LNCAP (cell line): ENCODE results near the gene HECTD2.

Experiments
- TF ChIP-seq, protein P1 (sequence below): fragments of 450-650 bp; IDR thresholded peaks from 2 replicates; pipeline ENCODE4 v1.5.1; 2017; ENCODE audit warnings: mild to moderate bottlenecking

Gene HECTD2

GRCh38 chr10:91467114-91467513 is 57.0 kb downstream of the HECTD2 start:
- TF ChIP-seq, protein P1, sequence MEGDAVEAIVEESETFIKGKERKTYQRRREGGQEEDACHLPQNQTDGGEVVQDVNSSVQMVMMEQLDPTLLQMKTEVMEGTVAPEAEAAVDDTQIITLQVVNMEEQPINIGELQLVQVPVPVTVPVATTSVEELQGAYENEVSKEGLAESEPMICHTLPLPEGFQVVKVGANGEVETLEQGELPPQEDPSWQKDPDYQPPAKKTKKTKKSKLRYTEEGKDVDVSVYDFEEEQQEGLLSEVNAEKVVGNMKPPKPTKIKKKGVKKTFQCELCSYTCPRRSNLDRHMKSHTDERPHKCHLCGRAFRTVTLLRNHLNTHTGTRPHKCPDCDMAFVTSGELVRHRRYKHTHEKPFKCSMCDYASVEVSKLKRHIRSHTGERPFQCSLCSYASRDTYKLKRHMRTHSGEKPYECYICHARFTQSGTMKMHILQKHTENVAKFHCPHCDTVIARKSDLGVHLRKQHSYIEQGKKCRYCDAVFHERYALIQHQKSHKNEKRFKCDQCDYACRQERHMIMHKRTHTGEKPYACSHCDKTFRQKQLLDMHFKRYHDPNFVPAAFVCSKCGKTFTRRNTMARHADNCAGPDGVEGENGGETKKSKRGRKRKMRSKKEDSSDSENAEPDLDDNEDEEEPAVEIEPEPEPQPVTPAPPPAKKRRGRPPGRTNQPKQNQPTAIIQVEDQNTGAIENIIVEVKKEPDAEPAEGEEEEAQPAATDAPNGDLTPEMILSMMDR = no peak

DNA sequence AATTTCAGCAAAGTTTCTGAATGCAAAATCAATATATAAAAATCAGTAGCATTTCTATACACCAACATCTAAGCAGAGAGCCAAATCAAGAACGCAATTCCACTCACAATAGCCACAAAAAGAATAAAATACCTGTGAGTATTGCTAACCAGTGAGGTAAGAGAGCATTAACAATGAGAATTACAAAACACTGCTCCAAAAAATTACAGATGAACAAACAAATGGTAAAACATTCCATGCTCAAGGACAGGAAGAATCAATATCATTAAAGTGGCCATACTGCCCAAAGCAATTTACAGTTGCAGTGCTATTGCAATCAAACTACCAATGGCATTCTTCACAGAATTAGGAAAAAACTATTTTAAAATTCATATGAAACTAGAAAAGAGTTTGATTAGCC is 61.5 kb downstream of the HECTD2 start:
- TF ChIP-seq, protein P1 = no peak

GRCh38 chr10:91472911-91473310 is 62.8 kb downstream of the HECTD2 start:
- TF ChIP-seq, protein P1 = no peak

DNA sequence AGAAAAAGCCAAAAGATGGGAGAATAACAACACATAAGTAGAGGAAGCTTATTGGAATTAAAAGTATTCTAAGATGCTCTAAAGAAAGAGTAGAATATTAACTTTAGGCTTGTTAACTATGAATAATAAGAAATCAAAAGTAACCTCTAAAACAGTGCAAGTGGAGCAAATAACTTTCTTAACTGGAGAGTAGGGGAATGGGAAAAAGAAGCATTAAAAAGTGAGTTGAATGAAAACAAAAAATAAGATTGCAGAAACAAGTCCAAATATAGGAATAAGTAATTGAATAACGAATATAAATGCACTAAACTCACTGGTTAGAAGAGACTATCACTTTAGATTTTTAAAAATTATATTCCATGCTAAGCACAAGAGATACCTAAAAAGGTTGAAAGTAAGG is 63.9 kb downstream of the HECTD2 start:
- TF ChIP-seq, protein P1 = no peak

GRCh38 chr10:91477236-91477635 is 67.1 kb downstream of the HECTD2 start:
- TF ChIP-seq, protein P1 = no peak

DNA sequence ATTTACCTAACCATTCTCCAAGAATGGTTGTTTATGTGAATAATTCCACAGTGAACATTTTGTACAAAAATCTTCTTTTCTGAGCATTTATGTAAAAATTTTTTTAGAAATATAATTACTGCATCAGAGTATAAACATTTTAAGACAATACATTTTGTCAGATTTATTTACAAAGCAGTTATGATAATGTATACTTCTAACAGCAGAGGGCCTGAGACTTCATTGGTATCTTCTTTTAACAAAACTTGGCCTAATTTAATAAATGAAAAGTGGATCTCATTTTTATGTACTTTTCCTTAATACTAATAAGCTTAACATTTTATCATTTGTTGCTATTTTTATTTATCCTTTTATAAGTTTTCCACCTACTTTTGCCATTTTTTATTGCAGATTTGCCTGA is 69.4 kb downstream of the HECTD2 start:
- TF ChIP-seq, protein P1 = peak; percentile 23; the same call in 1 of the 2 replicates

DNA sequence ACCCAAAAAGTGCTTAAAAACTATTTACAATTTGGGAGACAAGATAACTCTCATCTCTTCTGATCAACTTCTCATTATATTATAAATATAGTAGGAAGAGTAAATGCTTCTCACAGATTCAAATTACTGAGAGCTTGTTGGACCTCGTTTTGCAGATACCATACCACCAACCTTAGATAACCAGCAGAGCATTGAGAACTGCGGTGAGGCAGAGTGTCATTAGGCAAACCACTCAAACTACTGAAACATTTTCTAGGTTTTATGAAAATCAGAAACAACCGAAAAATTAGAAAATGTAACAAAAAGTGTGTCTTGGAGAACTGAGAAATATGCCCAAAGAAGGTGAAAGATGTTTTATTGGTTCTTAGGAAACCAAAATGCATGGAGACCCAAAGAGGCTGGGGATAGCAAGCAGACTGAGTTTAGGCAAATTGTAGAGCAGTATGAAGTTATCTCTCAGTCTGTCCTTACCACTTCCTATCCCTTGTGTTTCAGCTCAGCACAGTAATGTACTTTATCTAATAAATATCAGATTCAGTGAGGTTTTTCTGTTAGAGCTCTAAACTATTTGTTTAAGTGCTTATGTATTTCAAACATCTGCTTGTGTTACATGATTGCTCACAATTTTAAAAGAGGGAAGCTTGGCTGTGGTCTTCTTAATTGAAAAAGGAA is 77.9 kb downstream of the HECTD2 start:
- TF ChIP-seq, protein P1 = no peak

- TF ChIP-seq, protein P1 = peak; percentile 44
Measured at GRCh38 chr10:91493313-91493712, 83.2 kb downstream of the HECTD2 start.
